Caco-2 (cell line): ENCODE data around the gene ZNF326. TPM values are rescaled to one million over a fixed set of nuclear protein-coding genes. Genes with fewer than 3 reads are reported as not detected.

Experiments used
- BruUV-seq: library from RNA; stranded (reverse); fragments of 400-500 nt; replicated peaks from 2 replicates; lab custom pipeline; 2021; lab: Mats Ljungman, UMichigan
- CTCF ChIA-PET: fragments of 300-600 bp; sonication (Branson Sonifier 250); formaldehyde crosslinking; loops from one replicate; lab custom pipeline; 2022; ENCODE audit warnings: antibody characterized with exemption; lab: Charles Lee
- POLR2A ChIA-PET: fragments of 300-600 bp; sonication (Branson Sonifier 250); formaldehyde crosslinking; loops from one replicate; lab custom pipeline; 2022; ENCODE audit warnings: antibody characterized with exemption; lab: Charles Lee
- DNase-seq, 2 experiments: peaks; one replicate each; pipeline versions ENCODE4 v3.0.0 to v3.0.0-alpha.2; 2020 to 2022
- H3K27me3 ChIP-seq: replicated peaks from 2 replicates; pipeline ENCODE4 v1.6.0; 2011; ENCODE audit warnings: low read length; ENCODE audit not compliant: control insufficient read depth, insufficient read depth
- H3K36me3 ChIP-seq: 2 replicates; pipeline ENCODE4 v1.5.1; 2011; ENCODE audit warnings: low read length; ENCODE audit not compliant: control insufficient read depth, insufficient read depth
- H3K4me1 ChIP-seq: fragments of 250-450 bp; sonication (Bioruptor Pico); 2 replicates; pipeline ENCODE4 v1.5.1; 2020; ENCODE audit warnings: mild to moderate bottlenecking
- H3K4me3 ChIP-seq: 2 replicates; pipeline ENCODE4 v1.5.1; 2011; ENCODE audit warnings: low read depth, mild to moderate bottlenecking, control low read depth, low read length
- H3K9me3 ChIP-seq: fragments of 250-450 bp; sonication (Bioruptor Pico); 2 replicates; pipeline ENCODE4 v1.5.1; 2020; ENCODE audit warnings: mild to moderate bottlenecking, moderate library complexity
- H3K27ac Mint-ChIP-seq: one replicate; pipeline ENCODE4 v1.8.0; 2022; ENCODE audit warnings: mixed read lengths; ENCODE audit not compliant: unreplicated experiment
- H3K27me3 Mint-ChIP-seq: one replicate; pipeline ENCODE4 v1.8.0; 2022; ENCODE audit warnings: mixed read lengths; ENCODE audit not compliant: insufficient read depth, unreplicated experiment
- H3K36me3 Mint-ChIP-seq: one replicate; pipeline ENCODE4 v1.8.0; 2022; ENCODE audit warnings: mild to moderate bottlenecking, mixed read lengths; ENCODE audit not compliant: insufficient read depth, unreplicated experiment
- H3K4me1 Mint-ChIP-seq: one replicate; pipeline ENCODE4 v1.8.0; 2022; ENCODE audit warnings: low read depth, mixed read lengths; ENCODE audit not compliant: unreplicated experiment
- H3K4me3 Mint-ChIP-seq: one replicate; pipeline ENCODE4 v1.8.0; 2022; ENCODE audit warnings: mild to moderate bottlenecking, moderate library complexity, mixed read lengths; ENCODE audit not compliant: unreplicated experiment
- H3K9me3 Mint-ChIP-seq: one replicate; pipeline ENCODE4 v1.8.0; 2022; ENCODE audit warnings: mixed read lengths; ENCODE audit not compliant: unreplicated experiment
- intact Hi-C: fragments of 100-400 bp; cut with micrococcal nuclease; formaldehyde crosslinking; loops from one replicate; pipeline ENCODE4 v1.10.0; 2022; ENCODE audit not compliant: unreplicated experiment
- total RNA-seq: library from RNA; stranded (reverse); gene quantifications from 2 replicates; pipeline ENCODE4 v1.2.3, GENCODE V29; 2022
- TF ChIP-seq, protein P1 (sequence below), 2 experiments: fragments of 200-600 bp in 1 of 2; IDR thresholded peaks; 1 replicate in 1 of 2; 2 replicates in 1 of 2; pipeline versions ENCODE4 v1.5.1 to v1.8.0; 2011 to 2022; ENCODE audit warnings: antibody characterized with exemption in 1 of 2, control low read depth in 1 of 2, inconsistent platforms in 1 of 2, low read depth in 1 of 2, low read length in 1 of 2, mild to moderate bottlenecking in 1 of 2, moderate library complexity in 1 of 2; ENCODE audit not compliant: insufficient read depth in 1 of 2, severe bottlenecking in 1 of 2, unreplicated experiment in 1 of 2

ZNF326 gene
- total RNA-seq, 1 experiment from 2014 or later: 31.7 TPM

- no TSS peak for BruUV-seq
- peaks cover 12% of the 10 kb centered on the region for H3K4me1 ChIP-seq
- H3K27me3 ChIP-seq: no peaks in the 10 kb centered on the region
- intact Hi-C loops: loop anchor here (10.0 kb wide), 1 partner anchor 474 kb away; the partner anchor contains the start of gene LRRC8B
- CTCF ChIA-PET: no interaction called here
- H3K36me3 ChIP-seq: no peaks in the 10 kb centered on the region
- H3K9me3 ChIP-seq: no peaks in the 10 kb centered on the region
- DNase-seq: no peak
- POLR2A ChIA-PET: no interaction called here
- TF ChIP-seq, protein P1, sequence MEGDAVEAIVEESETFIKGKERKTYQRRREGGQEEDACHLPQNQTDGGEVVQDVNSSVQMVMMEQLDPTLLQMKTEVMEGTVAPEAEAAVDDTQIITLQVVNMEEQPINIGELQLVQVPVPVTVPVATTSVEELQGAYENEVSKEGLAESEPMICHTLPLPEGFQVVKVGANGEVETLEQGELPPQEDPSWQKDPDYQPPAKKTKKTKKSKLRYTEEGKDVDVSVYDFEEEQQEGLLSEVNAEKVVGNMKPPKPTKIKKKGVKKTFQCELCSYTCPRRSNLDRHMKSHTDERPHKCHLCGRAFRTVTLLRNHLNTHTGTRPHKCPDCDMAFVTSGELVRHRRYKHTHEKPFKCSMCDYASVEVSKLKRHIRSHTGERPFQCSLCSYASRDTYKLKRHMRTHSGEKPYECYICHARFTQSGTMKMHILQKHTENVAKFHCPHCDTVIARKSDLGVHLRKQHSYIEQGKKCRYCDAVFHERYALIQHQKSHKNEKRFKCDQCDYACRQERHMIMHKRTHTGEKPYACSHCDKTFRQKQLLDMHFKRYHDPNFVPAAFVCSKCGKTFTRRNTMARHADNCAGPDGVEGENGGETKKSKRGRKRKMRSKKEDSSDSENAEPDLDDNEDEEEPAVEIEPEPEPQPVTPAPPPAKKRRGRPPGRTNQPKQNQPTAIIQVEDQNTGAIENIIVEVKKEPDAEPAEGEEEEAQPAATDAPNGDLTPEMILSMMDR (IDR thresholded peaks at IDR 0.05; ENCODE audit: insufficient read depth in 1 of 2, low read depth in 1 of 2, low read length in 1 of 2, severe bottlenecking in 1 of 2, unreplicated experiment in 1 of 2): no peak
- H3K4me3 ChIP-seq: no peak overlapping the region
- no peak overlapping the region for H3K27ac Mint-ChIP-seq
- no peaks in the 10 kb centered on the region for H3K9me3 Mint-ChIP-seq
- H3K36me3 Mint-ChIP-seq: peaks cover 34% of the 10 kb centered on the region
- no peak overlapping the region for H3K4me3 Mint-ChIP-seq
- H3K4me1 Mint-ChIP-seq: peaks cover 11% of the 10 kb centered on the region
- no peaks in the 10 kb centered on the region for H3K27me3 Mint-ChIP-seq
These were observed 3.4 kb downstream of the ZNF326 start for GRCh38 chr1:89998306-89998705.

DNA sequence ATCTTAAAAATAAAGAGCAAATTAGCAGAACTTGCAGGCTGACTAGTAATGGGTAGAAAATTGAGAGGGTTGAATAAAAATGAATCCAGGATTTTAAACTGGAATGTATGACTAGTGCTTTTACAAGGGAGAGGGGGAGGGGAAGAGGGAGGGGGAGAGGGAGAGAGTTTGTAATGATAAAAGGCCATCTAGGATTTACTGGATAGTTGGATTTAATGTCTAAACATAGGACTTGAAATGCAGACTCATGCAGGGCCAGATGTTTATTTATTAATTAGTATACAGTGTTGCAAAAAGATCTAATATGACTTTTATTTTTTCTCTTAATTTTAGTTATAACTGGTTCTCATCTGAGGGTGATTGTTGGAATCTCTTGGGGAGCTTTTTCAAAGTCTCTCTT lies 4.3 kb downstream of the ZNF326 start:
- CTCF ChIA-PET: no interaction called here
- intact Hi-C loops: loop anchor here (10.0 kb wide), 1 partner anchor 474 kb away; the partner anchor contains the start of gene LRRC8B
- no TSS peak for BruUV-seq

DNA sequence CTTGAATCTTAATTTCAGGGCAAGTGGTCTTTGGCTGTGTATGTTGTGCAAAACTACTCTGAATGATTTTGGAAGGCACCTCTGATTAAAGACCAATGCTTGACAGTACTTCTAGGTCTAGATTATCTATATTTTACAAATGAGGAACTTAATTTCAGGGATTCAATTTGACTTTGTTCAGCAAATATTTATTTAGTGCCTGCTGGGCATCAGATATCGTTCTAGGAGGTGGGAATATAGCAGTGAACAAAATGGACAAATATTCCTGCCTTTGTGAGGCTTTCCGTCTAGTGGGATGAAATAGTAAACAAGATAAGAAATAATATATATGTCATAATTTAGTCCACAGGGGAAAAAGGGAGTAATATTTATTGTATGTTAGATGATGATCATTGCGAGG lies 4.7 kb downstream of the ZNF326 start:
- Mint-ChIP-seq H3K4me1 (peaks cover 11% of the 10 kb centered on the region), H3K4me3 (no peak overlapping the region), H3K36me3 (peaks cover 33% of the 10 kb centered on the region), H3K27ac (no peak overlapping the region), H3K27me3 (no peaks in the 10 kb centered on the region), H3K9me3 (no peaks in the 10 kb centered on the region)
- intact Hi-C loops: loop anchor here (10.0 kb wide), 1 partner anchor 475 kb away; the partner anchor contains the start of gene LRRC8B
- H3K4me3 ChIP-seq: no peak overlapping the region
- H3K27me3 ChIP-seq: no peaks in the 10 kb centered on the region
- peaks cover 7% of the 10 kb centered on the region for H3K4me1 ChIP-seq
- no TSS peak for BruUV-seq
- ChIA-PET POLR2A (no interaction called here), CTCF (no interaction called here)
- no peaks in the 10 kb centered on the region for H3K36me3 ChIP-seq
- TF ChIP-seq, protein P1 (IDR thresholded peaks at IDR 0.05; ENCODE audit: insufficient read depth in 1 of 2, low read depth in 1 of 2, low read length in 1 of 2, severe bottlenecking in 1 of 2, unreplicated experiment in 1 of 2): no peak
- H3K9me3 ChIP-seq: no peaks in the 10 kb centered on the region
- no peak for DNase-seq

More for the DNA sequence above, 4.3 kb downstream of the ZNF326 start:
- H3K4me3 ChIP-seq: no peak overlapping the region
- H3K9me3 ChIP-seq: no peaks in the 10 kb centered on the region
- H3K27me3 ChIP-seq: no peaks in the 10 kb centered on the region
- POLR2A ChIA-PET: no interaction called here
- DNase-seq: no peak
- Mint-ChIP-seq H3K27ac (no peak overlapping the region), H3K4me1 (peaks cover 11% of the 10 kb centered on the region), H3K4me3 (no peak overlapping the region), H3K36me3 (peaks cover 34% of the 10 kb centered on the region), H3K27me3 (no peaks in the 10 kb centered on the region), H3K9me3 (no peaks in the 10 kb centered on the region)
- TF ChIP-seq, protein P1 (IDR thresholded peaks at IDR 0.05; ENCODE audit: insufficient read depth in 1 of 2, low read depth in 1 of 2, low read length in 1 of 2, severe bottlenecking in 1 of 2, unreplicated experiment in 1 of 2): no peak
- no peaks in the 10 kb centered on the region for H3K36me3 ChIP-seq
- peaks cover 8% of the 10 kb centered on the region for H3K4me1 ChIP-seq
